ENCODE results near the gene CABP7.

Gene CABP7

GRCh38 chr22:29722587-29722986, 2.8 kb downstream of the CABP7 start:
- no peak for DNase-seq (ENCODE audit: low spot score)

- no peak for DNase-seq (ENCODE audit: low spot score)
Measured at GRCh38 chr22:29723766-29724165, 4.0 kb downstream of the CABP7 start.

GRCh38 chr22:29724843-29725242, 5.0 kb downstream of the CABP7 start:
- no peak for DNase-seq (ENCODE audit: low spot score)

- DNase-seq (ENCODE audit: low spot score), result no peak
Measured at GRCh38 chr22:29726106-29726505, 6.3 kb downstream of the CABP7 start.

- no peak for DNase-seq (ENCODE audit: low spot score)
Measured at GRCh38 chr22:29726512-29727130, 6.8 kb downstream of the CABP7 start.

- peak; percentile 26 for DNase-seq (ENCODE audit: low spot score)
Measured at GRCh38 chr22:29727131-29727523, 7.3 kb downstream of the CABP7 start.

- no peak for DNase-seq (ENCODE audit: low spot score)
Measured at GRCh38 chr22:29729161-29729560, 9.4 kb downstream of the CABP7 start.

GRCh38 chr22:29731058-29731850, 11.5 kb downstream of the CABP7 start:
- DNase-seq (ENCODE audit: low spot score), result no peak

GRCh38 chr22:29732883-29733282, 13.1 kb downstream of the CABP7 start:
- DNase-seq (ENCODE audit: low spot score), result no peak

- DNase-seq (ENCODE audit: low spot score), result no peak
Measured at GRCh38 chr22:29733362-29734201, 13.8 kb downstream of the CABP7 start.

- DNase-seq (ENCODE audit: low spot score), result no peak
Measured at GRCh38 chr22:29734406-29734805, 14.6 kb downstream of the CABP7 start.

- no peak for DNase-seq (ENCODE audit: low spot score)
Measured at GRCh38 chr22:29734838-29735237, 15.0 kb downstream of the CABP7 start.

- DNase-seq (ENCODE audit: low spot score), result no peak
Measured at GRCh38 chr22:29735416-29735815, 15.6 kb downstream of the CABP7 start.

- peak; percentile 71 for DNase-seq (ENCODE audit: low spot score)
Measured at GRCh38 chr22:29737251-29738117, 17.7 kb downstream of the CABP7 start.

- no peak for DNase-seq (ENCODE audit: low spot score)
Measured at GRCh38 chr22:29738118-29738815, 18.5 kb downstream of the CABP7 start.

- no peak for DNase-seq (ENCODE audit: low spot score)
Measured at GRCh38 chr22:29739346-29739875, 19.6 kb downstream of the CABP7 start.

GRCh38 chr22:29740216-29740615, 20.4 kb downstream of the CABP7 start:
- no peak for DNase-seq (ENCODE audit: low spot score)

GRCh38 chr22:29741926-29742325, 22.1 kb downstream of the CABP7 start:
- DNase-seq (ENCODE audit: low spot score), result no peak

- no peak for DNase-seq (ENCODE audit: low spot score)
Measured at GRCh38 chr22:29742326-29742725, 22.5 kb downstream of the CABP7 start.

GRCh38 chr22:29744902-29745301, 25.1 kb downstream of the CABP7 start:
- DNase-seq (ENCODE audit: low spot score), result peak; percentile 77

GRCh38 chr22:29747832-29748231, 28.0 kb downstream of the CABP7 start:
- no peak for DNase-seq (ENCODE audit: low spot score)
